ENCODE results near the gene NKAPL. TPM values are rescaled to one million over a fixed set of nuclear protein-coding genes. Genes with fewer than 3 reads are reported as not detected.
A peak's percentile ranks its signal among the peaks of the same experiment; 100 is the strongest.

NKAPL gene
- total RNA-seq, 3 donors from 2014 or later: 1.6 to 2.9 (median 2.3) TPM

DNA sequence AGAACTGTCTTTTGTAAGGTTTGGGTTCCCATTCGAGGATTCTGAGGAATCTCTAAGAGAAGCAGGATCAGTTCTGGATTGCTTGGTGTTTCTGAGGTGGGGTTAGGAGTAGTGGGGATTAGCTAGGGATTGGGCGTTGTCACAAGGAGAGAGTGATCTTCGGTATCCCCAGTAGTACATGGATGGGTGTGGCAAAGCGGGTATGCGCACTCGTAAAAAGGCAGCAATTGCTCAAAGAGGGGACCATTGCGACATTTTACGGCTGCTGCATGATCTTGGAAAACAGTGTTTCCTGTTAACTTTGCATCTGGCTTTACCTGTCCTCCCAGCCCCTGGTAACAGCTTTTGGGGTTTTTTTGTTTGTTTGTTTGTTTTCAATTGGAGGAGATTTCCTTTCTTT is 43.7 kb upstream of the NKAPL start:
- Histone ChIP-seq H3K27me3 (peaks cover 0 to 48% of the 10 kb centered on the region in 2 donors), H3K4me3 (no peak overlapping the region), H3K4me1 (no peaks in the 10 kb centered on the region), H3K9me3 (no peaks in the 10 kb centered on the region), H3K36me3 (no peaks in the 10 kb centered on the region), H3K27ac (no peak overlapping the region)
- DNase-seq (ENCODE audit: low spot score in 2 of 2): no peak
- intact Hi-C loops (cut with DNase I; ENCODE audit: low total_unique reads): no loop called here
- no peak for TF ChIP-seq POLR2A (IDR thresholded peaks at IDR 0.05)
- TF ChIP-seq CTCF (IDR thresholded peaks at IDR 0.05): no peak
- TF ChIP-seq POLR2AphosphoS5 (IDR thresholded peaks at IDR 0.05): no peak

GRCh38 chr6:28217890-28218289 is 41.2 kb upstream of the NKAPL start:
- H3K27me3 ChIP-seq: peaks cover 0 to 39% of the 10 kb centered on the region in 2 donors

DNA sequence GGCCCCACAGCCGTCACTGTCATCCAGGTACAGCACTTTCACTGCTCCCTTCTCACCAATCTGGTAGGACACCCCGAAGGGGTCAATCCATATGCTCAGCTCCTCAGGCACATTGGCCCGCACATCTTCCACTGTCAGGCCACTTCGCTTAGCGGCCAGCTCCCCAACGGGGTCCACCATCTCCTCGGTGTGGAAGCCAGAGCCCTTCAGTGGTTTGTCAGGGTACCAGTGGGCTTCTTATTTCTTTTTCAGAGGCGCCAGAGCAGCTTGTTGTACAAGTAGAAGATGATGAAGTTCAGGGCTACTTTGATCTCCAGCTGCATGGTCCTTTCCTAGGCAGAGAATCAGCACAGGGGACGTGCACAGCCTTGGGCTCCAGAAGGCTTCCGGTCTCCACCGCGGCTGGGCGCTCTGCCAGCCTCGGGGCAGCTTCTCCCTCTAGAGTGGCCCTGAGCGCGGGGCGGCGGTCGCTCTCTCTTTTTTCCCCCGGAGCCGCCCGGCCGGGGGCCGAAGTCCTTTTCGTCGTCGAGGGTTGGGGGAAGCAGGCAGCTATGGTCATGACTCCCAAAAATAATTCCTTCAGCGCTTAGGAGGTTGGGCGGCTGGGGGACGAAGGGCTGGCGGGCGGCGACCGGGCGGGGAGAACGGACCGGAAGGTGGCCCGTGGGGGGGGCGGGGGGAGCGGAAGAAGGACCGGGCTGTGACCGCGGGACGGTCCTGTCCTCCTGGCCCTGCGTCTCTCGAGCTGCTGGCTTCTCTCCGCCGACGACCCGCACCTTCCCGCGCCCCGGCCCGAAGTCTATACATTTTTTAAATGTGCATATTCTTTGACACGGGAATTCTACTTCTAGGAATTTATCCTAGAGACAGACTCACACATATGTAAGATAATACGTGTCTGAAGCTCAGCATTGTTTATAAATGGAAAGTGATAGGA is 40.5 kb upstream of the NKAPL start:
- H3K27me3 ChIP-seq: peaks cover 0 to 35% of the 10 kb centered on the region in 2 donors
- no peaks in the 10 kb centered on the region for H3K4me1 ChIP-seq
- TF ChIP-seq POLR2AphosphoS5 (IDR thresholded peaks at IDR 0.05) (no peak), POLR2A (IDR thresholded peaks at IDR 0.05) (no peak), CTCF (IDR thresholded peaks at IDR 0.05) (no peak)
- H3K4me3 ChIP-seq: peak overlapping the region; percentile 59 to 73 (median 69)
- intact Hi-C loops (cut with DNase I; ENCODE audit: low total_unique reads): no loop called here
- no peaks in the 10 kb centered on the region for H3K36me3 ChIP-seq
- H3K27ac ChIP-seq: peak overlapping the region; percentile 34 to 75
- H3K9me3 ChIP-seq: no peaks in the 10 kb centered on the region
- DNase-seq (ENCODE audit: low spot score in 2 of 2): peak in 1 of 2 donors; percentile 73

More at GRCh38 chr6:28217890-28218289, 41.2 kb upstream of the NKAPL start:
- intact Hi-C loops (cut with DNase I; ENCODE audit: low total_unique reads): no loop called here
- H3K4me3 ChIP-seq: no peak overlapping the region
- DNase-seq (ENCODE audit: low spot score in 2 of 2): no peak
- no peak overlapping the region for H3K27ac ChIP-seq
- TF ChIP-seq POLR2AphosphoS5 (IDR thresholded peaks at IDR 0.05) (no peak), POLR2A (IDR thresholded peaks at IDR 0.05) (no peak), CTCF (IDR thresholded peaks at IDR 0.05) (no peak)
- H3K4me1 ChIP-seq: no peaks in the 10 kb centered on the region
- H3K9me3 ChIP-seq: no peaks in the 10 kb centered on the region
- H3K36me3 ChIP-seq: no peaks in the 10 kb centered on the region

DNA sequence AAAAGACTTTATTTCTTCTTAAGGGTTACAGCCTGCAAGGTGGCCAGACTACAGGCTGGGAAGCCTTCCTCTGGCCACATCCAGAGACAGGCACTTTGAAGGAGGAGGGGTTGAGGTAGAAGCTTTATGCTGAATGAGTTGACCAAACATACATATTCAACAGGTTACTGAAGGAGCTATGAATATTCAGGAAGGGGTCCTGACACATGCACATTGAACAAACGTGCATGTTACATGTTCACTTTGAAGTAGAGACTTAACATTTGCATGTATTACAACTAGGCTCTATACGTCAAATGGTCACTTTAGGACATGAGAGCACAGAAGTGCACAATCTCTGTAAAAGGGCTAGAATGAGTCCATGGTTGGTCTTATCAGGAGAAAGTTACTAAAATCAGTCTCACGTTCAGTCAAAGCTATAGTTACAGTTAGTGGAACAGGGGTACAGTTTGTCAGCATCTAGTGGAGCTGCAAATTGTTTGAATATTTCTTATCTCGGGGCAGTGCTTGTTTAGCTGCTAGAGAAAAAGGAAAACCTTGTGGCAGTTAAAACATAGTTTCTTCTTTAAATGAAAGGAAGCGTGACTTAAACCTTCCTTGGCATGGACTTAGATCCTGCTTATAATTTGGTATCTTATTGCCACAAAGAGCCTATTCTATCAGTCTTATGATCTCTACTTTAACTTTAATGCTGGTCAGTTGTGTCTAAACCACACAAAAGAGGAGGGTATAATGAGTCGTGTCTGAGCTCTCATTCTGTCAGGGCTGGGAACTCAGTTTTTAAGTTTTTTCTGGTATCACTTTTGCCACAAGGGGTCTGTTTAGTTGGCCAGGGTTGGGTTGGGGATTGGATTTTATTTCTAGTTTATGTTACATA is 38.6 kb upstream of the NKAPL start:
- H3K4me3 ChIP-seq: no peak overlapping the region
- DNase-seq (ENCODE audit: low spot score in 2 of 2): no peak
- no peaks in the 10 kb centered on the region for H3K36me3 ChIP-seq
- peaks cover 0 to 18% of the 10 kb centered on the region in 2 donors for H3K27me3 ChIP-seq
- H3K4me1 ChIP-seq: no peaks in the 10 kb centered on the region
- no peak overlapping the region for H3K27ac ChIP-seq
- no peaks in the 10 kb centered on the region for H3K9me3 ChIP-seq
- intact Hi-C loops (cut with DNase I; ENCODE audit: low total_unique reads): no loop called here
- TF ChIP-seq POLR2AphosphoS5 (IDR thresholded peaks at IDR 0.05) (no peak), CTCF (IDR thresholded peaks at IDR 0.05) (no peak), POLR2A (IDR thresholded peaks at IDR 0.05) (no peak)
